ENCODE data around the gene SPR.
"Not testable (repeated sequence)": the region's sequence is repeated elsewhere in the genome, so short reads cannot be mapped to it uniquely, and the experiment has no call there.

SPR gene

GRCh38 chr2:72888438-72889202 lies 1.4 kb downstream of the SPR start:
- no peak for DNase-seq (ENCODE audit: low read depth in 4 of 4, low spot score in 1 of 4)

- no peak for DNase-seq (ENCODE audit: low read depth in 4 of 4, low spot score in 1 of 4)
Observed at GRCh38 chr2:72889991-72890390, 2.8 kb downstream of the SPR start.

- no peak for DNase-seq (ENCODE audit: low read depth in 4 of 4, low spot score in 1 of 4)
Observed at GRCh38 chr2:72891091-72891818, 4.0 kb downstream of the SPR start.

GRCh38 chr2:72892506-72893173 lies 5.4 kb downstream of the SPR start:
- DNase-seq (ENCODE audit: low read depth in 4 of 4, low spot score in 1 of 4): peak in 3 of 4 experiments; percentile 17 to 46 (median 42)

GRCh38 chr2:72893594-72894319 lies 6.5 kb downstream of the SPR start:
- DNase-seq (ENCODE audit: low read depth in 4 of 4, low spot score in 1 of 4): peak in 1 of 4 experiments; percentile 28

GRCh38 chr2:72894514-72894913 lies 7.3 kb downstream of the SPR start:
- DNase-seq (ENCODE audit: low read depth in 4 of 4, low spot score in 1 of 4): no peak

GRCh38 chr2:72895154-72895553 lies 7.9 kb downstream of the SPR start:
- DNase-seq (ENCODE audit: low read depth in 4 of 4, low spot score in 1 of 4): no peak

- no peak for DNase-seq (ENCODE audit: low read depth in 4 of 4, low spot score in 1 of 4)
Observed at GRCh38 chr2:72895759-72896281, 8.6 kb downstream of the SPR start.

- DNase-seq (ENCODE audit: low read depth in 4 of 4, low spot score in 1 of 4): no peak
Observed at GRCh38 chr2:72896446-72896845, 9.2 kb downstream of the SPR start.

GRCh38 chr2:72897785-72898584 lies 10.8 kb downstream of the SPR start:
- DNase-seq (ENCODE audit: low read depth in 4 of 4, low spot score in 1 of 4): no peak

GRCh38 chr2:72898585-72898906 lies 11.3 kb downstream of the SPR start:
- no peak for DNase-seq (ENCODE audit: low read depth in 4 of 4, low spot score in 1 of 4)

GRCh38 chr2:72900191-72900825 lies 13.1 kb downstream of the SPR start:
- DNase-seq (ENCODE audit: low read depth in 4 of 4, low spot score in 1 of 4): no peak

GRCh38 chr2:72901426-72901825 lies 14.2 kb downstream of the SPR start:
- DNase-seq (ENCODE audit: low read depth in 4 of 4, low spot score in 1 of 4): no peak

GRCh38 chr2:72907369-72907768 lies 20.2 kb downstream of the SPR start:
- DNase-seq (ENCODE audit: low read depth in 4 of 4, low spot score in 1 of 4): not testable (repeated sequence)

- DNase-seq (ENCODE audit: low read depth in 4 of 4, low spot score in 1 of 4): no peak
Observed at GRCh38 chr2:72908741-72909140, 21.5 kb downstream of the SPR start.

- no peak for DNase-seq (ENCODE audit: low read depth in 4 of 4, low spot score in 1 of 4)
Observed at GRCh38 chr2:72911256-72911655, 24.0 kb downstream of the SPR start.

GRCh38 chr2:72913486-72914205 lies 26.4 kb downstream of the SPR start:
- DNase-seq (ENCODE audit: low read depth in 4 of 4, low spot score in 1 of 4): no peak

- DNase-seq (ENCODE audit: low read depth in 4 of 4, low spot score in 1 of 4): no peak
Observed at GRCh38 chr2:72914206-72914559, 27.0 kb downstream of the SPR start.

- DNase-seq (ENCODE audit: low read depth in 4 of 4, low spot score in 1 of 4): no peak
Observed at GRCh38 chr2:72914589-72915319, 27.5 kb downstream of the SPR start.

Measured in stimulated activated CD4-positive, alpha-beta T cell treated with anti-CD3 and anti-CD28 coated beads, Interleukin-1b, Interleukin-23, amount 100 ng/mL, for 24 hours (primary cell).